AG04449 (cell line): ENCODE measurements around the gene SLC4A9.

Experiments
- CTCF ChIA-PET: fragments of 350-600 bp; formaldehyde crosslinking; extraction: SDS; loops from one replicate; lab custom pipeline; 2021; ENCODE audit warnings: antibody characterized with exemption; lab: Yijun Ruan, JAX
- POLR2A ChIA-PET: fragments of 400-600, 350-600 bp; formaldehyde crosslinking; extraction: SDS; loops from one replicate; lab custom pipeline; 2020; ENCODE audit warnings: antibody characterized with exemption, inconsistent platforms; lab: Yijun Ruan, JAX
- DNase-seq: peaks from one replicate; pipeline ENCODE4 v3.0.0-alpha.2; 2010; ENCODE audit warnings: low read depth, low spot score
- H3K4me3 ChIP-seq: 2 replicates; pipeline ENCODE4 v1.5.1; 2011; ENCODE audit warnings: low read depth, mild to moderate bottlenecking, control low read depth, low read length
- TF ChIP-seq, protein P1 (sequence below): IDR thresholded peaks from one replicate; pipeline ENCODE4 v1.5.1; 2011; ENCODE audit warnings: mild to moderate bottlenecking, moderate library complexity, low read length, control low read depth, inconsistent platforms; ENCODE audit not compliant: insufficient read depth; ENCODE audit errors: missing control alignments

Gene SLC4A9

DNA sequence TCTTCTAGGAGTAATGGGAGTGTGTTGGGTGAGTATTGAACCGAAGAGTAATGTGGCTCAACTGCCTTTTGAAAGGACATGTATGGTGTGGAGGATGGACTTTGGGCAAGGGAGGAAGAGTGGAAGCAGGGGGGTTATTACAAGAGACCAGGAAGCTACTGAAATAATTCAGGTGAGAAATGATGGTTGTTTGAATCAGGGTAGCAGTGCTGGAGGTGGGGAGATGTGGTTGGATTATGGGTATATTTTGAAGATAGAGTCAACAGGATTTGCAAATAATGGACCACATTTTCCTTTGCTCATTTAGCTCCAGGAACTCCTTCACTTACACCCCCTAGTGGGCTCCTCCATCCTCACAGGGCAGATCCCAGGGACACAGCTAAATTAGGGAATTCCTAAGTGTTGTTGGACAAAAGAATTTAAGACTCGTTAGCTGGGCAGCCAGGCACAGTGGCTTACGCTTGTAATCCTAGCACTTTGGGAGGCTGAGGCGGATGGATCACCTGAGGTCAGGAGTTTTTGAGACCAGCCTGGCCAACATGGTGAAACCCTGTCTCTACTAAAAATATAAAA, 1.2 kb upstream of the SLC4A9 start:
- no peak for DNase-seq
- CTCF ChIA-PET: interaction anchor here (0.6 to 12.9 kb wide), 52 partner anchors 8 to 571 kb away, joined by 3 to 542 read pairs (median 4); partner anchors contain the start of genes APBB3, CYSTM1, HBEGF and SLC35A4
- POLR2A ChIA-PET: interaction anchor here (1.0 kb wide), 1 partner anchor 12 kb away, joined by 3 read pairs; the partner anchor contains the start of gene HBEGF
- TF ChIP-seq, protein P1, sequence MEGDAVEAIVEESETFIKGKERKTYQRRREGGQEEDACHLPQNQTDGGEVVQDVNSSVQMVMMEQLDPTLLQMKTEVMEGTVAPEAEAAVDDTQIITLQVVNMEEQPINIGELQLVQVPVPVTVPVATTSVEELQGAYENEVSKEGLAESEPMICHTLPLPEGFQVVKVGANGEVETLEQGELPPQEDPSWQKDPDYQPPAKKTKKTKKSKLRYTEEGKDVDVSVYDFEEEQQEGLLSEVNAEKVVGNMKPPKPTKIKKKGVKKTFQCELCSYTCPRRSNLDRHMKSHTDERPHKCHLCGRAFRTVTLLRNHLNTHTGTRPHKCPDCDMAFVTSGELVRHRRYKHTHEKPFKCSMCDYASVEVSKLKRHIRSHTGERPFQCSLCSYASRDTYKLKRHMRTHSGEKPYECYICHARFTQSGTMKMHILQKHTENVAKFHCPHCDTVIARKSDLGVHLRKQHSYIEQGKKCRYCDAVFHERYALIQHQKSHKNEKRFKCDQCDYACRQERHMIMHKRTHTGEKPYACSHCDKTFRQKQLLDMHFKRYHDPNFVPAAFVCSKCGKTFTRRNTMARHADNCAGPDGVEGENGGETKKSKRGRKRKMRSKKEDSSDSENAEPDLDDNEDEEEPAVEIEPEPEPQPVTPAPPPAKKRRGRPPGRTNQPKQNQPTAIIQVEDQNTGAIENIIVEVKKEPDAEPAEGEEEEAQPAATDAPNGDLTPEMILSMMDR: peak; percentile 65
- no peak overlapping the region for H3K4me3 ChIP-seq

DNA sequence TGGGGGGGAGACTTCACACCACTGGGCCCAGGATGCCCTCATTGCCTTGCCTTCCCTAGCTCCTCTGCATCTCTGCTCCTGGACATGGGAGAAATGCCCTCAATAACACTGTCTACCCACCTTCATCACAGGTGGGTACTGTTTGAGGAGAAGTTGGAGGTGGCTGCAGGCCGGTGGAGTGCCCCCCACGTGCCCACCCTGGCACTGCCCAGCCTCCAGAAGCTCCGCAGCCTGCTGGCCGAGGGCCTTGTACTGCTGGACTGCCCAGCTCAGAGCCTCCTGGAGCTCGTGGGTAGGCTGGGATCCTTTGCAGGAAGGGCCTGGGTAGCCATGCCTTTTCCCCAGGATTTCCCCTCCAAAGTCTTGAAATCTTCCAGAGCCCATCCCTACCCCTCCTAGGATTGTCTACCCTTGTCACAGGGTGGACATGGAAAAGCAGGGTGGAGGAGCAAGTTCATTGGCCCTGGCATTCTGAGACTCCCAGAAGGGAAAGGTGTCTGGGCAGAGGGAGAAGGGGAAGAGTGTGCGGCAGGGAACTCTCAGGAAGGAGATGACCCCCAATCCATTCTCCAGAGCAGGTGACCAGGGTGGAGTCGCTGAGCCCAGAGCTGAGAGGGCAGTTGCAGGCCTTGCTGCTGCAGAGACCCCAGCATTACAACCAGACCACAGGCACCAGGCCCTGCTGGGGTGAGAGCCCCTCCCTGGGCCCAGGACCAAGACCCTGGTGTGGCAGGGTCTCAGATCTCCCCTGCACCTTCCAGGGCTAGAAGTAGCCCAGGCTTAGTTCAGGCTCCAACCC, 886 bp downstream of the SLC4A9 start:
- H3K4me3 ChIP-seq: no peak overlapping the region
- POLR2A ChIA-PET: no interaction called here
- TF ChIP-seq, protein P1: no peak
- DNase-seq: no peak
- CTCF ChIA-PET: interaction anchor here (0.6 to 12.9 kb wide), 20 partner anchors 12 to 360 kb away, joined by 3 to 542 read pairs (median 3); partner anchors contain the start of genes HBEGF and PFDN1

DNA sequence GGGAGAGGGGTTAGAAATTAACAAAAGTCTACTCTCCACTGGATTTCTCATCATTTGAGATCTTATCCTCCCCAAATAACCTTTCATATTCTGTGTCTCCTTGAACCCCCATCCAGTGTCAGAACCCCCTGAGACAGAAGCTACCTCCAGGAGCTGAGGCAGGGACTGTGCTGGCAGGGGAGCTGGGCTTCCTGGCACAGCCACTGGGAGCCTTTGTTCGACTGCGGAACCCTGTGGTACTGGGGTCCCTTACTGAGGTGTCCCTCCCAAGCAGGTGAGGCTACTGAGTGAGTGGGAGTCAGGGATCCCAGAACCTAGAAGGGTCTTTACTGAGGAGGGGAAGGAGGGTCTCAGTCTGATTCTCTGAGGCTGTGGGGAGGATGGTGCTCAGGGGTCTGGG, 1.9 kb downstream of the SLC4A9 start:
- no peak overlapping the region for H3K4me3 ChIP-seq
- CTCF ChIA-PET: interaction anchor here (0.8 to 12.9 kb wide), 14 partner anchors 11 to 359 kb away, joined by 3 to 542 read pairs (median 6); partner anchors contain the start of gene HBEGF
- TF ChIP-seq, protein P1: no peak
- no peak for DNase-seq
- POLR2A ChIA-PET: no interaction called here

DNA sequence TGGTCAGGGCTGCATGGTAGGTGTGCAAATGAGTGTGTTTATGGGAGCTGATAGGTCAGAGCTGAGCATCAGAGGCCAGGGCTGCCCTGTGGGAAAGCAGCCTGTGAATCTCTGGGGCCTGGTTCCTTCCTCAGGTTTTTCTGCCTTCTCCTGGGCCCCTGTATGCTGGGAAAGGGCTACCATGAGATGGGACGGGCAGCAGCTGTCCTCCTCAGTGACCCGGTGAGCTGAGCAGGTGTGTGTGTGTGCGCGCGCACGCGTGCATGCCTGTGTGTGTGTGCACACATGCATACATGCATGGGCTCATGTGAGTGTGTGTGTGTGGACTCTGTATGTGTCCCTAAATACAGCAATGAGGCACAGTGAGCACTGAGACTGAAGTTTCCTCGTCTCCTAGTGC, 2.3 kb downstream of the SLC4A9 start:
- no peak for DNase-seq
- no peak overlapping the region for H3K4me3 ChIP-seq
- CTCF ChIA-PET: interaction anchor here (0.8 to 12.9 kb wide), 13 partner anchors 10 to 358 kb away, joined by 3 to 542 read pairs (median 9); partner anchors contain the start of gene HBEGF
- TF ChIP-seq, protein P1: no peak
- POLR2A ChIA-PET: no interaction called here

DNA sequence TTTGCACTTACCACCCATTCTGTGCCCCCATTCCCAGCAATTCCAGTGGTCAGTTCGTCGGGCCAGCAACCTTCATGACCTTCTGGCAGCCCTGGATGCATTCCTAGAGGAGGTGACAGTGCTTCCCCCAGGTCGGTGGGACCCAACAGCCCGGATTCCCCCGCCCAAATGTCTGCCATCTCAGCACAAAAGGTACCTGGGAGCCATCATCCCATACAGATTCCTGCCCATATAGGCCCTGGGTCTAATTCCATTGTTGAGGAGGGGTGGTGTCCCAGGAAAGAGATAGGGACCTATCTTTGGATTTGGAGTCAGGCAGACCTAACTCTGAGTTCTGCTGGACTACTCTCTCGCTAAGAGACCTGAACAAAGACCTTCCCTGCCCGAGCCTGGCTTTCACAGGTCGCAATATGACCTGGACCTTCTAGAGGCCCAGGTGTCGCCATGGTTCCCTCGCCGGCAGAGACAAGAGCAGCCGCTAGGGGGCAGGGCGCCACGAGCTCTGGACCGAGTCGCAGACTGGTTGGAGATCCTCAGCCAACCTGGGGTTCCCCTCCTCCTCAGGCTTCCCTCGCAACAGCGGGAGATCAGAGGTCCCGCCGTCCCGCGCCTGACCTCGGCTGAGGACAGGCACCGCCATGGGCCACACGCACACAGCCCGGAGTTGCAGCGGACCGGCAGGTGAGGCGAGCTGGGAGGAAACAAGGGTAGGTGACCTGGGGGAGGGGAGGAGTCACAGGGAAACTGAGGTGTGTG, 3.1 kb downstream of the SLC4A9 start:
- ChIA-PET POLR2A (interaction anchor here (1.0 kb wide), 1 partner anchor 17 kb away, joined by 4 read pairs; the partner anchor contains the start of gene HBEGF), CTCF (interaction anchor here (0.6 to 12.9 kb wide), 32 partner anchors 8 to 363 kb away, joined by 3 to 542 read pairs (median 4); partner anchors contain the start of genes CD14, EIF4EBP3, HBEGF and IK)
- DNase-seq: no peak
- H3K4me3 ChIP-seq: peak overlapping the region; percentile 54
- TF ChIP-seq, protein P1: peak; percentile 98
